CD4-positive, alpha-beta T cell treated with Interleukin-6 at 100 ng/mL for 8 hours (primary cell): ENCODE measurements around the gene HAAO.
"Not testable (repeated sequence)": the region's sequence is repeated elsewhere in the genome, so short reads cannot be mapped to it uniquely, and the experiment has no call there.

Experiments
- DNase-seq: peaks from one replicate; pipeline ENCODE4 v3.0.0-alpha.2; 2020; ENCODE audit warnings: mixed read lengths, low spot score

HAAO gene

GRCh38 chr2:42792583-42793333 is at the start of gene HAAO:
HAAO (minus strand) TSS chr2:42792583; CDS start chr2:42792536, 47 bp downstream.
- DNase-seq, result no peak

GRCh38 chr2:42841344-42841743 is 49.0 kb upstream of the HAAO start:
- DNase-seq, result no peak

- no peak for DNase-seq
Observed at GRCh38 chr2:42840760-42841159, 48.4 kb upstream of the HAAO start.

- no peak for DNase-seq
Observed at GRCh38 chr2:42839809-42840501, 47.6 kb upstream of the HAAO start.

GRCh38 chr2:42838133-42838532 is 45.8 kb upstream of the HAAO start:
- DNase-seq, result no peak

- no peak for DNase-seq
Observed at GRCh38 chr2:42835577-42836371, 43.4 kb upstream of the HAAO start.

- DNase-seq, result no peak
Observed at GRCh38 chr2:42834161-42834560, 41.8 kb upstream of the HAAO start.

- DNase-seq, result no peak
Observed at GRCh38 chr2:42832289-42832634, 39.9 kb upstream of the HAAO start.

- DNase-seq, result not testable (repeated sequence)
Observed at GRCh38 chr2:42831575-42832288, 39.3 kb upstream of the HAAO start.

GRCh38 chr2:42830922-42831574 is 38.7 kb upstream of the HAAO start:
- DNase-seq, result no peak

GRCh38 chr2:42829671-42830440 is 37.5 kb upstream of the HAAO start:
- no peak for DNase-seq

GRCh38 chr2:42828487-42829425 is 36.4 kb upstream of the HAAO start:
- DNase-seq, result peak; percentile 61

- DNase-seq, result peak; percentile 67
Observed at GRCh38 chr2:42827647-42828486, 35.5 kb upstream of the HAAO start.

- no peak for DNase-seq
Observed at GRCh38 chr2:42826231-42826630, 33.8 kb upstream of the HAAO start.

- no peak for DNase-seq
Observed at GRCh38 chr2:42824454-42824807, 32.0 kb upstream of the HAAO start.

- no peak for DNase-seq
Observed at GRCh38 chr2:42823744-42824453, 31.5 kb upstream of the HAAO start.

- DNase-seq, result no peak
Observed at GRCh38 chr2:42819160-42819559, 26.8 kb upstream of the HAAO start.

GRCh38 chr2:42815726-42816125 is 23.3 kb upstream of the HAAO start:
- DNase-seq, result no peak
